Ishikawa (cell line): ENCODE measurements around the gene ATP2B2.

Source experiments
- EGR1 ChIP-seq: IDR thresholded peaks from 2 replicates; pipeline ENCODE4 v1.6.1; 2012
- EP300 ChIP-seq: IDR thresholded peaks from 2 replicates; pipeline ENCODE4 v1.6.1; 2012; ENCODE audit warnings: borderline replicate concordance
- NFIC ChIP-seq: IDR thresholded peaks from 2 replicates; pipeline ENCODE4 v1.6.1; 2012
- RAD21 ChIP-seq: IDR thresholded peaks from 2 replicates; pipeline ENCODE4 v1.6.1; 2012; ENCODE audit warnings: low read depth
- TCF12 ChIP-seq: IDR thresholded peaks from 2 replicates; pipeline ENCODE4 v1.6.1; 2012; ENCODE audit warnings: low read depth
- YY1 ChIP-seq: IDR thresholded peaks from 2 replicates; pipeline ENCODE4 v1.6.1; 2012; ENCODE audit warnings: low read depth

DNA sequence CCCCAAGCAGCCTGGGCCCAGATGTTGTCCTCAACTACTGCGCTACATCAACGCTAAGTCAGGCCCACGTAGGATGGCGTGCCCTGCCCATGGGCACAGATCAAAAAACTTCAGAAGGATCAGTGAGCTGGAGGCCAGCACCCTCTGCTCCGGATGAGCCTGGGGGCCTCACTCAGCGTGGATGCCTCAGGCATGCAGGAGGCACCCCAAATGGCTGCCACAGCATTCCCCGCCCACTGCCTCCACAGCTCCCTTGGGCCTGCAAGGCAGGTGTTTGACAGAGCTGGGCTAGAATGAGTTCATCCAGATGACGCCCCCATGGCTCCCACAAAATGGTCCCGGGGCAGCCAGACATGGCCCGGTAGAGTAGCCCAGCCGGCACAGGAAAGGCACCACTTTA, 7.1 kb downstream of the ATP2B2 start:
- TF ChIP-seq EP300 (no peak), RAD21 (no peak), EGR1 (no peak), YY1 (no peak), NFIC (no peak), TCF12 (no peak)
